ENCODE results near the gene AQP1. TPM values are rescaled to one million over a fixed set of nuclear protein-coding genes. Genes with fewer than 3 reads are reported as not detected.

AQP1 gene
- total RNA-seq, 4 donors from 2014 or later = 12.4 to 86.5 (median 71.5) TPM

DNA sequence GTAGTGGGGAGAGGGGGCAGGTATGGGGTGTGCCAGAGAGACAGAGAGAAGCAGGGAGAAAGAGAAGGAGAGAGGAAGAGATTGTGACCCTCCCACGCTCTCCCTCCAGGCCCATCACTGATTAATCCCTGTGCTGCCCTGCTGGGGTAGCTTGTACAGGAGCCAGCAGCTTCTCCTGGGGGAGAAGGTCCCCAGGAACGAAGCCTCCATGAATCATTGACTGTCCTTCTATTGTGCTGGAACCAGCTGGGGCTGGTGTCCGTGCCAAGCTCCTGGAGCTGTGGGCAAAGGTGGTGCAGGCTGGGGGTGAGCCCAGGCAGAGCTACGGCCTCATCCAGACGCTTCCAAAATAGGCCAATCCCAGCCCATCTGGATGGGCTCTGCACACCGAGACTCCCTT, 20.9 kb downstream of the AQP1 start:
- TF ChIP-seq, protein P1, sequence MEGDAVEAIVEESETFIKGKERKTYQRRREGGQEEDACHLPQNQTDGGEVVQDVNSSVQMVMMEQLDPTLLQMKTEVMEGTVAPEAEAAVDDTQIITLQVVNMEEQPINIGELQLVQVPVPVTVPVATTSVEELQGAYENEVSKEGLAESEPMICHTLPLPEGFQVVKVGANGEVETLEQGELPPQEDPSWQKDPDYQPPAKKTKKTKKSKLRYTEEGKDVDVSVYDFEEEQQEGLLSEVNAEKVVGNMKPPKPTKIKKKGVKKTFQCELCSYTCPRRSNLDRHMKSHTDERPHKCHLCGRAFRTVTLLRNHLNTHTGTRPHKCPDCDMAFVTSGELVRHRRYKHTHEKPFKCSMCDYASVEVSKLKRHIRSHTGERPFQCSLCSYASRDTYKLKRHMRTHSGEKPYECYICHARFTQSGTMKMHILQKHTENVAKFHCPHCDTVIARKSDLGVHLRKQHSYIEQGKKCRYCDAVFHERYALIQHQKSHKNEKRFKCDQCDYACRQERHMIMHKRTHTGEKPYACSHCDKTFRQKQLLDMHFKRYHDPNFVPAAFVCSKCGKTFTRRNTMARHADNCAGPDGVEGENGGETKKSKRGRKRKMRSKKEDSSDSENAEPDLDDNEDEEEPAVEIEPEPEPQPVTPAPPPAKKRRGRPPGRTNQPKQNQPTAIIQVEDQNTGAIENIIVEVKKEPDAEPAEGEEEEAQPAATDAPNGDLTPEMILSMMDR (IDR thresholded peaks at IDR 0.05) = no peak
- TF ChIP-seq POLR2A (IDR thresholded peaks at IDR 0.05) = no peak
- Histone ChIP-seq H3K4me1 (peaks cover 0 to 7% (median 0%) of the 10 kb centered on the region in 4 donors), H3K36me3 (no peaks in the 10 kb centered on the region), H3K27ac (no peak overlapping the region), H3K4me3 (no peak overlapping the region), H3K27me3 (no peaks in the 10 kb centered on the region), H3K9me3 (no peaks in the 10 kb centered on the region)
- peak in 2 of 3 donors; percentile 37 to 44 for DNase-seq

DNA sequence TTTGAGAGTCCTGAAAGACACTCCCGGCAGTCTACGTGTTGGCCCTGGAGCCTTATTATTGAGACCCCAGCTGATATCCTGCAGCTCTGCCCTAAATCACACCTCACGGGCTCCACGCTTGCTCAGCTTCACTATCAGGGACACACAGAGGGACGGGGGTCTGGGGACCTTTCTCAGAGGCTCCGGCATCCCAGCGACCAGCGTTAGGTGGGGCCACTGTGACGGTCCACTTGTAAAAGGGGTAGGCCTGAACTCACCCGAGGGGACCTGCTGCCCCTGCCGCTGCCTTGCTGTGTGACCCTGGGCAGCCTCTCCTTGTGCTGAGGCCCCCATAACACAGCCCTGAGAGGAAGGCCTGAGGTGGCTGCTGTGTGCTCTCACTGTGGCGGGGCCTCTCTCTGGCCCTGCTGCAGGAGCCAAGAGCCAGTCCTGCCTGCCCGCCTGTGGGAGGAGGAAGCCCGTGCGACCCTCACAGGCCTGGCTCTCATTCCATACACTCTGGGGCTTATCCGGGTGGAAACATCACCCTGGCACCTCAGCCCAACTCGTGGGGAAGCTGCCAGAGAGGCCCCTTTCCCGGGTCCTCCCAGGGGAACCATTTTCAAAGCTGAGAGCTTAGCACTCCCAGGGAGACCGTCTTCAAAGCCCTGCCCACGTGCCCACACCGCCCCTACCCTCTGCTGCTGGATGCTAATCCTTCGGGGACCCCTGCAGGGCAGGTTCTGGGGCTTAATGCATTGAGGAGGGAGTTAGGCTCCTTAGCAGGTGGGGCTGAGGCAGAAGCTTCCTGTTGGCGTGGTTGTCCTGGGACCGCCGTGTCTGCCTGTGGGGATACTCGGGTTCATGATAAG, 21.7 kb downstream of the AQP1 start:
- no peaks in the 10 kb centered on the region for H3K36me3 ChIP-seq
- peaks cover 0 to 15% (median 2%) of the 10 kb centered on the region in 4 donors for H3K4me1 ChIP-seq
- no peak overlapping the region for H3K4me3 ChIP-seq
- no peak overlapping the region for H3K27ac ChIP-seq
- peak in 2 of 3 donors; percentile 38 to 45 for DNase-seq
- no peaks in the 10 kb centered on the region for H3K27me3 ChIP-seq
- no peaks in the 10 kb centered on the region for H3K9me3 ChIP-seq
- TF ChIP-seq POLR2A (IDR thresholded peaks at IDR 0.05) = no peak
- TF ChIP-seq, protein P1 (IDR thresholded peaks at IDR 0.05) = no peak

DNA sequence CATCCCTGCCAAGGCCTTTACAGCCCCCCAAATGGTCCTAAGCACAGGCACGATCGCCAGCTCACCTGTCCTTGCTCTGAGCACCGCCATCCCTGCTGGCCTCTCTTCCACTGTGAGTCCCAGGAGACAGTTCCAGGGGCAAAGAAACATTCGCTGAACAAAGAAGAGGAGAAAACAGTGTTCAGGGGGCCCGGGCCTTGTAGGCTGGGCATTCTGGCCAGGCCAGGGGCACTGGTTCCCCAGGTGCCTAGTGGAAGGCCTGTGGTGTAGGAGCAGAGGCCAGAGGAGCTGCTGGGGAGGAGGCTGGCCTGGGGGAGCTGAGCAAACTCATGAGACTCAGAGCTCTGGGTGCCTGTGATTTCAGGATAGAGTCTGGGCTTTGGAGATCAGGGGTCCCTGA, 22.6 kb downstream of the AQP1 start:
- TF ChIP-seq POLR2A (IDR thresholded peaks at IDR 0.05) = no peak
- TF ChIP-seq, protein P1 (IDR thresholded peaks at IDR 0.05) = no peak
- DNase-seq = no peak
- Histone ChIP-seq H3K27me3 (no peaks in the 10 kb centered on the region), H3K9me3 (no peaks in the 10 kb centered on the region), H3K4me3 (no peak overlapping the region), H3K36me3 (no peaks in the 10 kb centered on the region), H3K27ac (no peak overlapping the region), H3K4me1 (peaks cover 0 to 18% (median 4%) of the 10 kb centered on the region in 4 donors)

DNA sequence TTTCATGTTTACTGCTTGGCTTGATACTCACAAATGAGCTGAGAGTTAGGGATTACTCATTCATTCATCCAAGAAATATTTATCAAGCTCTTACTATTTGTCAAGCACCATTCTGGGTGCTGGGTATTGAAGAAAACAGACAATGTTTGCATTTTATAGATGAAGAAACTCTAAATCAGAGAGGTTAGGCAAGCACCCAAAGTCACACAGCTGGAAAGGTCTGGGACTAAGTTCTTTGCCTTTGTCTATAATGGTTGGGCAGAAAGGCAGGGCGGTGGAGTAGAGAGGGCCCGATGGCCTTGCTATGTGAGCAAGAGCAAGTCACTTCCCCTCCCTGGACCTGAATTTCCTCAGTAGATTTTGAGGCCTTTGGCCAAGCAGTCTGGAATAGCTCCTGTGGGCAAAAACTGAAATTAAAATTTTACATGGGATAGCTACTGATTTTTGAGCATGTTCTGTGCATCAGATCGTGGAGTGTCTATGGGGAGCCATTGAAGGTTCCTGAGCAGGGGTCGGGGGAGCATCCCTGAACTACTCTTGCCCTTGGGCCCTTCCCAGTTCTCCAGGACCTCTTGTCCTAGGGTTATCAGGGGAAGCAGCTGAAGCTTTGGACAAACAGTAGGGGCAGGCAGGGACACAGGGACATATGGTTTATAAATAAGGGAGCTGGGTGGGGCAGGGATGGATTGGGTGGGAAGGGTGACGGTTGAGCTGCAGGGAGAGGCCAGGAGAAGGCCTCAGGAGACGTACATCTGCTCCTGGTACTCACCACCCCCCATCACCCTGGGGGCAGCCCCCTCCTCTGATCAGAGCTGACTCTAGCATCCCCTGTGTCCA, 23.3 kb downstream of the AQP1 start:
- no peaks in the 10 kb centered on the region for H3K36me3 ChIP-seq
- H3K27ac ChIP-seq = no peak overlapping the region
- peaks cover 0 to 18% (median 4%) of the 10 kb centered on the region in 4 donors for H3K4me1 ChIP-seq
- no peaks in the 10 kb centered on the region for H3K9me3 ChIP-seq
- no peak overlapping the region for H3K4me3 ChIP-seq
- DNase-seq = no peak
- no peaks in the 10 kb centered on the region for H3K27me3 ChIP-seq
- TF ChIP-seq, protein P1 (IDR thresholded peaks at IDR 0.05) = no peak
- TF ChIP-seq POLR2A (IDR thresholded peaks at IDR 0.05) = no peak

DNA sequence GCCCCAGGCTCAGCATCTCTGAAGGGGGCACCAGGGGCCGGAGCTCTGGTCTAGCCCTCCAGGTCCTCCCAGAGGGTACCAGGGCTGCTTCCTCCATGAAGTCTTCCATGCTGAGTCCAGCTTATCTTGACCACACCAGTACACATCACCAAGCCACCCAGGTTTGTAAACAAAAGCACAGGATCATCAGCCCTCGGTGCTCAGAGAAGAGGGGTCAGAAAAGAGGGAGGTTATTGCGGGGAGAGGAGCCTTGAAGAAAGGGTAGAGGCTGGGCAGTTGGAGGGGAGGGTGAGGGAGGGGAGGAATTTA, 23.9 kb downstream of the AQP1 start:
- H3K27ac ChIP-seq = no peak overlapping the region
- DNase-seq = no peak

More for the DNA sequence above, 23.9 kb downstream of the AQP1 start:
- peaks cover 0 to 18% (median 4%) of the 10 kb centered on the region in 4 donors for H3K4me1 ChIP-seq
- no peak for TF ChIP-seq POLR2A (IDR thresholded peaks at IDR 0.05)
- TF ChIP-seq, protein P1 (IDR thresholded peaks at IDR 0.05) = no peak
- H3K27me3 ChIP-seq = no peaks in the 10 kb centered on the region
- no peaks in the 10 kb centered on the region for H3K9me3 ChIP-seq
- H3K36me3 ChIP-seq = no peaks in the 10 kb centered on the region
- H3K4me3 ChIP-seq = no peak overlapping the region
